ENCODE measurements around the gene IFI44L.

GRCh38 chr1:78622548-78622947 is 2.3 kb downstream of the IFI44L start:
- TF ChIP-seq CTCF (IDR thresholded peaks at IDR 0.05) (no peak), EP300 (IDR thresholded peaks at IDR 0.05; ENCODE audit: low read depth) (no peak), POLR2A (IDR thresholded peaks at IDR 0.05) (no peak)
